A549 (cell line): ENCODE data around the gene ACTA2.

ENCODE experiments used
- CTCF ChIP-seq: fragments of >200 bp; sonication (Bioruptor Twin); formaldehyde crosslinking; IDR thresholded peaks from 3 replicates; pipeline ENCODE4 v1.5.1; 2016
- GATA3 ChIP-seq: IDR thresholded peaks from 2 replicates; pipeline ENCODE4 v1.6.1; 2012; ENCODE audit warnings: borderline replicate concordance
- ZFP36 ChIP-seq: fragments of 450-650 bp; IDR thresholded peaks from 2 replicates; pipeline ENCODE4 v1.6.1; 2014; ENCODE audit warnings: borderline replicate concordance; ENCODE audit not compliant: partially characterized antibody
- ZSCAN20 ChIP-seq: fragments of 250-450 bp; sonication (Bioruptor Pico); IDR thresholded peaks from 2 replicates; pipeline ENCODE4 v1.8.0; 2022; ENCODE audit warnings: mild to moderate bottlenecking, moderate library complexity

GRCh38 chr10:88923520-88923919 lies 29.1 kb downstream of the ACTA2 start:
- TF ChIP-seq ZSCAN20 (no peak), CTCF (no peak), ZFP36 (no peak), GATA3 (no peak)
